Measurements from ENCODE around the gene GLOD4. TPM values are rescaled to one million over a fixed set of nuclear protein-coding genes. Genes with fewer than 3 reads are reported as not detected.
"Not testable (repeated sequence)": the region's sequence is repeated elsewhere in the genome, so short reads cannot be mapped to it uniquely, and the experiment has no call there.

GLOD4 gene
- total and polyA plus RNA-seq, 2 of the 4 experiments (the other 2 are of a cell fraction), result 26.3 to 36.7 TPM

- CTCF ChIA-PET; H3K27ac ChIP-seq (ENCODE audit: insufficient read depth, low read length); H3K18ac ChIP-seq (ENCODE audit: low read depth, low read length); H4K8ac ChIP-seq (ENCODE audit: low read depth in 2 of 2, low read length in 2 of 2); H3K4me3 ChIP-seq (ENCODE audit: insufficient read depth, low read depth, low read length); H3K9me3 ChIP-seq (ENCODE audit: control insufficient read depth, insufficient read depth, low read length); H2AK5ac ChIP-seq (ENCODE audit: low read depth, low read length); H3K4me2 ChIP-seq (ENCODE audit: low read depth, low read length); H2BK15ac ChIP-seq (ENCODE audit: low read depth, low read length); H3K4ac ChIP-seq (ENCODE audit: low read depth, low read length); ATAC-seq (ENCODE audit: low read depth); H2BK20ac ChIP-seq (ENCODE audit: low read depth, low read length); in situ Hi-C loops (cut with MboI; ENCODE audit: low sequenced_read_pairs); H3K56ac ChIP-seq (ENCODE audit: extremely low read depth, insufficient read depth, low read length); H3K14ac ChIP-seq (replicated peaks; ENCODE audit: low read depth, low read length); H4K91ac ChIP-seq (ENCODE audit: insufficient read depth, low read depth, low read length); H2BK120ac ChIP-seq (ENCODE audit: low read depth, low read length); H3K23ac ChIP-seq (ENCODE audit: low read depth, low read length); H3K9ac ChIP-seq (ENCODE audit: low read depth, low read length); H2AK9ac ChIP-seq (replicated peaks; ENCODE audit: low read depth, low read length, poor library complexity); H3K27me3 ChIP-seq (ENCODE audit: control insufficient read depth, insufficient read depth, low read length); dilution Hi-C loops (cut with HindIII; ENCODE audit: low sequenced_read_pairs, unreplicated experiment); intact Hi-C loops (cut with micrococcal nuclease); DNase-seq; H4K5ac ChIP-seq (ENCODE audit: low read depth, low read length); BruUV-seq (replicated peaks); H2AFZ ChIP-seq (replicated peaks; ENCODE audit: low read length, poor library complexity); POLR2A ChIA-PET (ENCODE audit: unreplicated experiment); H2BK5ac ChIP-seq (ENCODE audit: low read depth, low read length, poor library complexity, severe bottlenecking): not testable (repeated sequence)
- WGBS, 2 experiments (ENCODE audit: extremely low coverage in 2 of 2, insufficient read length in 1 of 2), result 100% methylated on average over 3 of the region's 7 CpGs; no CpG with 5 or more reads in 1 of the 2 experiments
- Histone ChIP-seq H3K9me1 (ENCODE audit: insufficient read depth, low read length) (peaks cover 17% of the 10 kb centered on the region), H3K4me1 (ENCODE audit: control insufficient read depth, insufficient read depth, low read length) (peaks cover 10% of the 10 kb centered on the region), H3K36me3 (ENCODE audit: control insufficient read depth, insufficient read depth, low read length) (peaks cover 37% of the 10 kb centered on the region), H4K20me1 (ENCODE audit: insufficient read depth, low read length) (peaks cover 22% of the 10 kb centered on the region), H3K79me1 (ENCODE audit: low read depth in 1 of 2, low read length in 2 of 2) (peaks cover 23 to 69% of the 10 kb centered on the region in 2 experiments)
These were observed 32.7 kb downstream of the GLOD4 start for GRCh38 chr17:749359-749758.

DNA sequence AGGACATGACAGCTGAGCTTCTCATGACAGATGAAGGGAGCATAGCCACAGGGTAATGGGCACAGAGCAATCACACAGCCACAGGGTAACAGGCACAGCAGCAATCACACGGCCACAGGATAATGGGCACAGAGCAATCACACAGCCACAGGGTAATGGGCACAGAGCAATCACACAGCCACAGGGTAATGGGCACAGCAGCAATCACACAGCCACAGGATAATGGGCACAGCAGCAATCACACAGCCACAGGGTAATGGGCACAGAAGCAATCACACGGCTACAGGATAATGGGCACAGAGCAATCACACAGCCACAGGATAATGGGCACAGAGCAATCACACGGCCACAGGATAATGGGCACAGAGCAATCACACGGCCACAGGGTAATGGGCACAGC lies 33.5 kb downstream of the GLOD4 start:
- H2BK5ac ChIP-seq (ENCODE audit: low read depth, low read length, poor library complexity, severe bottlenecking); H3K9me3 ChIP-seq (ENCODE audit: control insufficient read depth, insufficient read depth, low read length); POLR2A ChIA-PET (ENCODE audit: unreplicated experiment); in situ Hi-C loops (cut with MboI; ENCODE audit: low sequenced_read_pairs); H3K4me3 ChIP-seq (ENCODE audit: insufficient read depth, low read depth, low read length); ATAC-seq (ENCODE audit: low read depth); H4K8ac ChIP-seq (ENCODE audit: low read depth in 2 of 2, low read length in 2 of 2); H3K9ac ChIP-seq (ENCODE audit: low read depth, low read length); H3K56ac ChIP-seq (ENCODE audit: extremely low read depth, insufficient read depth, low read length); H3K27ac ChIP-seq (ENCODE audit: insufficient read depth, low read length); intact Hi-C loops (cut with micrococcal nuclease); H4K91ac ChIP-seq (ENCODE audit: insufficient read depth, low read depth, low read length); H3K18ac ChIP-seq (ENCODE audit: low read depth, low read length); H3K27me3 ChIP-seq (ENCODE audit: control insufficient read depth, insufficient read depth, low read length); H4K5ac ChIP-seq (ENCODE audit: low read depth, low read length); dilution Hi-C loops (cut with HindIII; ENCODE audit: low sequenced_read_pairs, unreplicated experiment); DNase-seq; H3K23ac ChIP-seq (ENCODE audit: low read depth, low read length); H3K4me2 ChIP-seq (ENCODE audit: low read depth, low read length); H2BK20ac ChIP-seq (ENCODE audit: low read depth, low read length); H3K4ac ChIP-seq (ENCODE audit: low read depth, low read length); H2BK120ac ChIP-seq (ENCODE audit: low read depth, low read length); H2AFZ ChIP-seq (replicated peaks; ENCODE audit: low read length, poor library complexity); H2BK15ac ChIP-seq (ENCODE audit: low read depth, low read length); H2AK5ac ChIP-seq (ENCODE audit: low read depth, low read length); H3K14ac ChIP-seq (replicated peaks; ENCODE audit: low read depth, low read length); CTCF ChIA-PET; BruUV-seq (replicated peaks): not testable (repeated sequence)
- H2AK9ac ChIP-seq (replicated peaks; ENCODE audit: low read depth, low read length, poor library complexity), result peak overlapping the region; percentile 72
- H4K20me1 ChIP-seq (ENCODE audit: insufficient read depth, low read length), result peaks cover 23% of the 10 kb centered on the region
- H3K4me1 ChIP-seq (ENCODE audit: control insufficient read depth, insufficient read depth, low read length), result peaks cover 10% of the 10 kb centered on the region
- peaks cover 43% of the 10 kb centered on the region for H3K36me3 ChIP-seq (ENCODE audit: control insufficient read depth, insufficient read depth, low read length)
- no CpG with 5 or more reads among the region's 4 CpGs for WGBS, 2 experiments (ENCODE audit: extremely low coverage in 2 of 2, insufficient read length in 1 of 2)
- peaks cover 23 to 77% of the 10 kb centered on the region in 2 experiments for H3K79me1 ChIP-seq (ENCODE audit: low read depth in 1 of 2, low read length in 2 of 2)
- H3K9me1 ChIP-seq (ENCODE audit: insufficient read depth, low read length), result peaks cover 17% of the 10 kb centered on the region

Data from IMR-90 (cell line).